HEK293 (cell line): ENCODE measurements around the gene R3HDML.
A peak's percentile ranks its signal among the peaks of the same experiment; 100 is the strongest.

ENCODE experiments used
- CTCF ChIA-PET: fragments of 350-600 bp; formaldehyde crosslinking; extraction: SDS; loops from one replicate; lab custom pipeline; 2021; ENCODE audit warnings: antibody characterized with exemption; lab: Yijun Ruan, JAX
- POLR2A ChIA-PET: fragments of 300-600 bp; formaldehyde crosslinking; extraction: SDS; loops from one replicate; lab custom pipeline; 2020; ENCODE audit warnings: antibody characterized with exemption, inconsistent platforms; lab: Yijun Ruan, JAX
- H3K27ac ChIP-seq: fragments of 200-500 bp; sonication (Bioruptor generic); 2 replicates; pipeline ENCODE4 v1.5.1; 2014; ENCODE audit warnings: low read depth, low read length, control low read depth, inconsistent platforms; ENCODE audit errors: extremely low read depth
- H3K36me3 ChIP-seq, 2 experiments: fragments of 200-500 bp in 1 of 2; sonication (Bioruptor generic) in 1 of 2; 1 replicate in 1 of 2; 2 replicates in 1 of 2; pipeline ENCODE4 v1.5.1; 2014 to 2017; ENCODE audit warnings: inconsistent platforms in 2 of 2, low read length in 2 of 2; ENCODE audit not compliant: control insufficient read depth in 2 of 2, insufficient read depth in 1 of 2
- H3K4me1 ChIP-seq: fragments of 200-500 bp; sonication (Bioruptor generic); 2 replicates; pipeline ENCODE4 v1.5.1; 2014; ENCODE audit warnings: mild to moderate bottlenecking, low read length, inconsistent platforms; ENCODE audit not compliant: control insufficient read depth, insufficient read depth
- H3K4me3 ChIP-seq: 2 replicates; pipeline ENCODE4 v1.5.1; 2011; ENCODE audit warnings: low read depth, mild to moderate bottlenecking, control low read depth, low read length, moderate library complexity
- H3K9me3 ChIP-seq: fragments of 200-500 bp; sonication (Bioruptor generic); 2 replicates; pipeline ENCODE4 v1.5.1; 2014; ENCODE audit warnings: low read depth, low read length, inconsistent platforms; ENCODE audit not compliant: control insufficient read depth, insufficient read depth
- EGR2 ChIP-seq: fragments of 450-650 bp; formaldehyde crosslinking; IDR thresholded peaks from 2 replicates; pipeline ENCODE4 v1.5.1; 2016; ENCODE audit warnings: low read depth, missing biosample characterization, missing genetic modification characterization
- KLF10 ChIP-seq: fragments of 450-650 bp; IDR thresholded peaks from 2 replicates; pipeline ENCODE4 v1.5.1; 2018; ENCODE audit warnings: missing biosample characterization, mild to moderate bottlenecking, missing genetic modification characterization
- KLF9 ChIP-seq: fragments of 450-650 bp; formaldehyde crosslinking; IDR thresholded peaks from 2 replicates; pipeline ENCODE4 v1.5.1; 2016; ENCODE audit warnings: missing biosample characterization, missing genetic modification characterization, low read depth
- MZF1 ChIP-seq: fragments of 450-650 bp; formaldehyde crosslinking; IDR thresholded peaks from 2 replicates; pipeline ENCODE4 v1.5.1; 2017; ENCODE audit warnings: missing biosample characterization, missing genetic modification characterization, borderline replicate concordance
- OVOL3 ChIP-seq: fragments of 450-650 bp; formaldehyde crosslinking; IDR thresholded peaks from 2 replicates; pipeline ENCODE4 v1.5.1; 2016; ENCODE audit warnings: missing biosample characterization, missing genetic modification characterization
- SP2 ChIP-seq: fragments of 450-650 bp; formaldehyde crosslinking; IDR thresholded peaks from 2 replicates; pipeline ENCODE4 v1.5.1; 2016; ENCODE audit warnings: missing biosample characterization, missing genetic modification characterization
- SP7 ChIP-seq: fragments of 450-650 bp; formaldehyde crosslinking; IDR thresholded peaks from 2 replicates; pipeline ENCODE4 v1.5.1; 2016; ENCODE audit warnings: missing biosample characterization, missing genetic modification characterization
- WT1 ChIP-seq: fragments of 450-650 bp; formaldehyde crosslinking; IDR thresholded peaks from 2 replicates; pipeline ENCODE4 v1.5.1; 2016; ENCODE audit warnings: missing biosample characterization, missing genetic modification characterization
- ZBTB1 ChIP-seq: fragments of 450-650 bp; formaldehyde crosslinking; IDR thresholded peaks from 2 replicates; pipeline ENCODE4 v1.5.1; 2016; ENCODE audit warnings: missing biosample characterization, missing genetic modification characterization
- ZBTB17 ChIP-seq: fragments of 450-650 bp; formaldehyde crosslinking; IDR thresholded peaks from 2 replicates; pipeline ENCODE4 v1.5.1; 2016; ENCODE audit warnings: missing biosample characterization, missing genetic modification characterization
- ZBTB21 ChIP-seq: fragments of 450-650 bp; formaldehyde crosslinking; IDR thresholded peaks from 2 replicates; pipeline ENCODE4 v1.5.1; 2017; ENCODE audit warnings: missing biosample characterization, missing genetic modification characterization
- ZBTB8A ChIP-seq: fragments of 450-650 bp; formaldehyde crosslinking; IDR thresholded peaks from 2 replicates; pipeline ENCODE4 v1.5.1; 2016; ENCODE audit warnings: missing biosample characterization, missing genetic modification characterization
- ZFP69B ChIP-seq: fragments of 450-650 bp; formaldehyde crosslinking; IDR thresholded peaks from 2 replicates; pipeline ENCODE4 v1.5.1; 2016; ENCODE audit warnings: missing biosample characterization, missing genetic modification characterization
- ZNF121 ChIP-seq: fragments of 450-650 bp; formaldehyde crosslinking; IDR thresholded peaks from 2 replicates; pipeline ENCODE4 v1.5.1; 2016; ENCODE audit warnings: missing biosample characterization, missing genetic modification characterization
- ZNF19 ChIP-seq: fragments of 450-650 bp; formaldehyde crosslinking; IDR thresholded peaks from 2 replicates; pipeline ENCODE4; 2016; ENCODE audit warnings: missing biosample characterization, missing genetic modification characterization, low read depth
- ZNF274 ChIP-seq, 2 experiments: fragments of 200-500 bp in 1 of 2; fragments of 450-650 bp in 1 of 2; sonication (Bioruptor generic) in 1 of 2; formaldehyde crosslinking in 1 of 2; IDR thresholded peaks; 2 replicates each; pipeline versions ENCODE4 v1.5.1 to v1.6.1; 2014 to 2016; ENCODE audit warnings: borderline replicate concordance in 1 of 2, inconsistent platforms in 1 of 2, low read length in 1 of 2, missing biosample characterization in 1 of 2, missing genetic modification characterization in 1 of 2
- ZNF37A ChIP-seq: fragments of 450-650 bp; IDR thresholded peaks from 2 replicates; pipeline ENCODE4 v1.5.1; 2018; ENCODE audit warnings: missing biosample characterization, missing genetic modification characterization
- ZNF416 ChIP-seq: fragments of 450-650 bp; formaldehyde crosslinking; IDR thresholded peaks from 2 replicates; pipeline ENCODE4 v1.5.1; 2016; ENCODE audit warnings: missing biosample characterization, missing genetic modification characterization
- ZNF426 ChIP-seq: fragments of 450-650 bp; formaldehyde crosslinking; IDR thresholded peaks from 2 replicates; pipeline ENCODE4 v1.5.1; 2017; ENCODE audit warnings: missing biosample characterization, missing genetic modification characterization, mild to moderate bottlenecking, inconsistent platforms, moderate library complexity
- ZNF510 ChIP-seq: fragments of 450-650 bp; formaldehyde crosslinking; IDR thresholded peaks from 2 replicates; pipeline ENCODE4 v1.5.1; 2018; ENCODE audit warnings: mild to moderate bottlenecking, missing genetic modification characterization, missing biosample characterization; ENCODE audit not compliant: insufficient replicate concordance
- ZNF549 ChIP-seq: fragments of 450-650 bp; IDR thresholded peaks from 2 replicates; pipeline ENCODE4 v1.5.1; 2018; ENCODE audit warnings: missing biosample characterization, missing genetic modification characterization, mild to moderate bottlenecking, inconsistent platforms, moderate library complexity
- ZNF624 ChIP-seq: fragments of 450-650 bp; formaldehyde crosslinking; IDR thresholded peaks from 2 replicates; pipeline ENCODE4 v1.5.1; 2017; ENCODE audit warnings: missing biosample characterization, missing genetic modification characterization
- ZNF670 ChIP-seq: fragments of 450-650 bp; formaldehyde crosslinking; IDR thresholded peaks from 2 replicates; pipeline ENCODE4 v1.5.1; 2016; ENCODE audit warnings: missing biosample characterization, missing genetic modification characterization, low read depth
- ZNF707 ChIP-seq: fragments of 450-650 bp; formaldehyde crosslinking; IDR thresholded peaks from 2 replicates; pipeline ENCODE4 v1.5.1; 2016; ENCODE audit warnings: missing biosample characterization, missing genetic modification characterization
- ZNF777 ChIP-seq: fragments of 450-650 bp; formaldehyde crosslinking; IDR thresholded peaks from 2 replicates; pipeline ENCODE4 v1.5.1; 2017; ENCODE audit warnings: missing biosample characterization, missing genetic modification characterization, borderline replicate concordance
- TF ChIP-seq, protein P1 (sequence below): fragments of 450-650 bp; formaldehyde crosslinking; IDR thresholded peaks from 2 replicates; pipeline ENCODE4 v1.5.1; 2017; ENCODE audit warnings: missing biosample characterization, missing genetic modification characterization
- TF ChIP-seq, protein P2 (sequence below): fragments of 450-650 bp; formaldehyde crosslinking; IDR thresholded peaks from 2 replicates; pipeline ENCODE4 v1.5.1; 2017; ENCODE audit warnings: missing biosample characterization, missing genetic modification characterization
- TF ChIP-seq, protein P3 (sequence below): fragments of 450-650 bp; formaldehyde crosslinking; IDR thresholded peaks from 2 replicates; pipeline ENCODE4 v1.5.1; 2016; ENCODE audit warnings: missing biosample characterization, missing genetic modification characterization
- TF ChIP-seq, protein P4 (sequence below): fragments of 450-650 bp; formaldehyde crosslinking; IDR thresholded peaks from 2 replicates; pipeline ENCODE4 v1.5.1; 2016; ENCODE audit warnings: missing biosample characterization, missing genetic modification characterization

R3HDML gene

DNA sequence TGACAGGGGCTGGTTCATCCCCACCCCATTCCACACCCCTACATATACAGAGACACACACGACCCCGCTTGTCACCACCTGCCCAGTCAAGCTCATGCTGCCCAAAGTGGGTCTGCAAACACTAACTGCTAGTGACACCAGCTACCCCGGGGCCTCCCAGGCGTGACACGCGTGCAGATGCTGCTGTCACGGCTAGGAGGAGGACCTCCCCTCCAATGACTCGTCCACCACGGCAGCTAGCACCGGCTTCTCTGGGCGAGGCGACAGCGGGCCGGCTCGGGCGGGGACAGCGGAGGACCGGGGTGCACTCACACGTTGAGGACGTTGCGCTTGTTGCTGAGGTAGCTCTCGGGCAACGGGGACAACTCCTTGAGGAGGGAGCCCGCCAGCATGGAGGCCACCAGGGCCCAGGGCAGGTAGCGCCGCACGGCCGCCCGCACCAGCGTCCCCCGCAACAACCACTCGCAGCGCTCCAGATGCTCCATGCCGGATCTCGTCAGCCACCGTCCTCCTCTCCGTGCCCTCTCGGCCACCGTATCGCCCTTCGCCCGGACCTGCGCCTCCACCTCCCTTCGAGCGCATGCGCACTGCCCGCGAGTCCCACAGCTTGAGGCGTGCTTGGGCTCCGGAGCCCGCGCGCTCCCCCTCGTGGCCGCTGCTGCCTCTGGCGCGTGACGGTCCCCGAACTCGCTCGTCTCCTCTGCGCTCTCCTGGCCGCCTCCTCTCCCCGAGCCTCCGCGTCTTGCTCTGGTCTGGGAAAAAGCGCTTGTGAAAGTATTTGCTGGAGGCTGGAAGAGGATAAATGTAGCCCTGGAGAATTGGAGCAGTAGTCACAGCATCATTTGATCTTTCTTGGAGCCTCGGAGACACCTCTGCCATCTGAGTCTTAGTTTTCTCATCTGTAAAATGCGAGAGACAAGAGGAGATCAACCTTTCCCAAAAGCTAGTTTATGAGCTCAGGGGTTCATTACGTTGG lies 25.9 kb upstream of the R3HDML start, which contains the start of gene FITM2:
FITM2 (minus strand) TSS at position 539 of the 976 bp plus-strand sequence; CDS start at position 485, 54 bp downstream.
- peak within 1 kb of the TSS; percentile 37; the same call in 1 of the 2 replicates for H3K27ac ChIP-seq
- TF ChIP-seq ZNF707 (tag by site-specific recombination) (no peak), SP2 (tag by site-specific recombination) (peak; percentile 42), ZNF510 (no peak), ZNF121 (tag by site-specific recombination) (no peak), ZFP69B (tag by site-specific recombination) (peak; percentile 74; the same call in 1 of the 2 replicates), ZNF19 (tag by site-specific recombination) (no peak), KLF10 (tag by site-specific recombination) (no peak), WT1 (tag by site-specific recombination) (peak; percentile 55), ZBTB21 (tag by site-specific recombination) (no peak), ZNF274 (IDR thresholded peaks at IDR 0.05; ENCODE audit: low read length) (no peak), ZNF274 (tag by site-specific recombination; IDR thresholded peaks at IDR 0.05; ENCODE audit: borderline replicate concordance) (no peak), ZNF549 (tag by site-specific recombination) (no peak), ZNF426 (no peak), ZBTB8A (tag by site-specific recombination) (peak; percentile 46; the same call in 1 of the 2 replicates), KLF9 (peak; percentile 39; the same call in 1 of the 2 replicates), MZF1 (no peak), ZNF624 (tag by site-specific recombination) (no peak), OVOL3 (tag by site-specific recombination) (no peak), EGR2 (tag by site-specific recombination) (peak; percentile 62; the same call in 1 of the 2 replicates), ZNF670 (tag by site-specific recombination) (no peak), ZBTB1 (tag by site-specific recombination) (no peak), SP7 (peak; percentile 90), ZBTB17 (peak; percentile 97), ZNF777 (tag by site-specific recombination) (no peak; the same call in 1 of the 2 replicates), ZNF37A (no peak), ZNF416 (tag by site-specific recombination) (no peak)
- TF ChIP-seq, protein P1, sequence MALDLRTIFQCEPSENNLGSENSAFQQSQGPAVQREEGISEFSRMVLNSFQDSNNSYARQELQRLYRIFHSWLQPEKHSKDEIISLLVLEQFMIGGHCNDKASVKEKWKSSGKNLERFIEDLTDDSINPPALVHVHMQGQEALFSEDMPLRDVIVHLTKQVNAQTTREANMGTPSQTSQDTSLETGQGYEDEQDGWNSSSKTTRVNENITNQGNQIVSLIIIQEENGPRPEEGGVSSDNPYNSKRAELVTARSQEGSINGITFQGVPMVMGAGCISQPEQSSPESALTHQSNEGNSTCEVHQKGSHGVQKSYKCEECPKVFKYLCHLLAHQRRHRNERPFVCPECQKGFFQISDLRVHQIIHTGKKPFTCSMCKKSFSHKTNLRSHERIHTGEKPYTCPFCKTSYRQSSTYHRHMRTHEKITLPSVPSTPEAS (tag by site-specific recombination): no peak
- TF ChIP-seq, protein P2, sequence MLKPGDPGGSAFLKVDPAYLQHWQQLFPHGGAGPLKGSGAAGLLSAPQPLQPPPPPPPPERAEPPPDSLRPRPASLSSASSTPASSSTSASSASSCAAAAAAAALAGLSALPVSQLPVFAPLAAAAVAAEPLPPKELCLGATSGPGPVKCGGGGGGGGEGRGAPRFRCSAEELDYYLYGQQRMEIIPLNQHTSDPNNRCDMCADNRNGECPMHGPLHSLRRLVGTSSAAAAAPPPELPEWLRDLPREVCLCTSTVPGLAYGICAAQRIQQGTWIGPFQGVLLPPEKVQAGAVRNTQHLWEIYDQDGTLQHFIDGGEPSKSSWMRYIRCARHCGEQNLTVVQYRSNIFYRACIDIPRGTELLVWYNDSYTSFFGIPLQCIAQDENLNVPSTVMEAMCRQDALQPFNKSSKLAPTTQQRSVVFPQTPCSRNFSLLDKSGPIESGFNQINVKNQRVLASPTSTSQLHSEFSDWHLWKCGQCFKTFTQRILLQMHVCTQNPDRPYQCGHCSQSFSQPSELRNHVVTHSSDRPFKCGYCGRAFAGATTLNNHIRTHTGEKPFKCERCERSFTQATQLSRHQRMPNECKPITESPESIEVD (tag by site-specific recombination): no peak
- TF ChIP-seq, protein P3, sequence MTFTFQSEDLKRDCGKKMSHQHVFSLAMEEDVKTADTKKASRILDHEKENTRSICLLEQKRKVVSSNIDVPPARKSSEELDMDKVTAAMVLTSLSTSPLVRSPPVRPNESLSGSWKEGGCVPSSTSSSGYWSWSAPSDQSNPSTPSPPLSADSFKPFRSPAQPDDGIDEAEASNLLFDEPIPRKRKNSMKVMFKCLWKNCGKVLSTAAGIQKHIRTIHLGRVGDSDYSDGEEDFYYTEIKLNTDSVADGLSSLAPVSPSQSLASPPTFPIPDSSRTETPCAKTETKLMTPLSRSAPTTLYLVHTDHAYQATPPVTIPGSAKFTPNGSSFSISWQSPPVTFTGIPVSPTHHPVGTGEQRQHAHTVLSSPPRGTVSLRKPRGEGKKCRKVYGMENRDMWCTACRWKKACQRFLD: 0 out of 2 replicates have a peak, but pooled peaks have one; percentile 53
- TF ChIP-seq, protein P4, sequence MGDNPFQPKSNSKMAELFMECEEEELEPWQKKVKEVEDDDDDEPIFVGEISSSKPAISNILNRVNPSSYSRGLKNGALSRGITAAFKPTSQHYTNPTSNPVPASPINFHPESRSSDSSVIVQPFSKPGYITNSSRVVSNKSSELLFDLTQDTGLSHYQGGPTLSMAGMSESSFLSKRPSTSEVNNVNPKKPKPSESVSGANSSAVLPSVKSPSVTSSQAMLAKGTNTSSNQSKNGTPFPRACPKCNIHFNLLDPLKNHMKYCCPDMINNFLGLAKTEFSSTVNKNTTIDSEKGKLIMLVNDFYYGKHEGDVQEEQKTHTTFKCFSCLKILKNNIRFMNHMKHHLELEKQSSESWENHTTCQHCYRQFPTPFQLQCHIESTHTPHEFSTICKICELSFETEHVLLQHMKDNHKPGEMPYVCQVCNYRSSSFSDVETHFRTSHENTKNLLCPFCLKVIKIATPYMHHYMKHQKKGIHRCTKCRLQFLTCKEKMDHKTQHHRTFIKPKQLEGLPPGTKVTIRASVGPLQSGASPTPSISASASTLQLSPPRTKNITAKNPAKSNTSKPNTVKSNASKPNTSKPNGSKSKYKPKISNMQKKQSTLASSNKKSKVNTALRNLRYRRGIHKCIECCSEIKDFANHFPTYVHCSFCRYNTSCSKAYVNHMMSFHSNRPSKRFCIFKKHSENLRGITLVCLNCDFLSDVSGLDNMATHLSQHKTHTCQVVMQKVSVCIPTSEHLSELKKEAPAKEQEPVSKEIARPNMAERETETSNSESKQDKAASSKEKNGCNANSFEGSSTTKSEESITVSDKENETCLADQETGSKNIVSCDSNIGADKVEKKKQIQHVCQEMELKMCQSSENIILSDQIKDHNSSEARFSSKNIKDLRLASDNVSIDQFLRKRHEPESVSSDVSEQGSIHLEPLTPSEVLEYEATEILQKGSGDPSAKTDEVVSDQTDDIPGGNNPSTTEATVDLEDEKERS (tag by site-specific recombination): no peak

More for the DNA sequence above, 25.9 kb upstream of the R3HDML start, which contains the start of gene FITM2:
- peak within 1 kb of the TSS; percentile 68 for H3K4me3 ChIP-seq
- H3K4me1 ChIP-seq: no peaks in the 10 kb centered on the region
- ChIA-PET CTCF (interaction anchor here (0.6 to 6.1 kb wide), 39 partner anchors 9 to 561 kb away, joined by 3 to 187 read pairs (median 4); partner anchors contain the start of gene GDAP1L1), POLR2A (interaction anchor here (0.6 to 1.6 kb wide), 5 partner anchors 8 to 991 kb away, joined by 3 to 4 read pairs (median 3); partner anchors contain the start of gene OSER1)
- peaks cover 0 to 5% of the 10 kb centered on the region in 2 experiments; a peak in 1 of 3 replicates for H3K36me3 ChIP-seq
- no peaks in the 10 kb centered on the region for H3K9me3 ChIP-seq
